ENCODE data around the gene ADAMTS19.

The ADAMTS19 gene

DNA sequence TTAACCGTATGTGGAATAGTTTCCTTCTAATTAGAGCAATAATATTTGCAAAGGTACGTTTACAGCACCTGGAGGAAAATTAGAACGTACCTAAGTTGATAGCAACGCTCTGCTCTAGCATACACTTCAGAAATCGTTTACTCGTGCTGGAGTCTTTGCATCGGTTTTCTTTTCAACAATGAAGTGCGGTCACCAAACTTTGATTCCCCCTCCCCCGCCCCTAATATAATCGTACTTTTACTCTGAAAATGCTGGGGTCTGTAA, 506 bp downstream of the ADAMTS19 start:
- Histone ChIP-seq H3K27ac (no peak overlapping the region), H3K27me3 (peaks cover 80% of the 10 kb centered on the region), H3K36me3 (no peaks in the 10 kb centered on the region), H3K4me1 (ENCODE audit: control insufficient read depth in 1 of 2, insufficient read depth in 1 of 2, low read depth in 1 of 2, low read length in 1 of 2) (no peaks in the 10 kb centered on the region), H3K9me3 (no peaks in the 10 kb centered on the region), H3K4me3 (ENCODE audit: low read depth in 1 of 2, low read length in 1 of 2) (no peak overlapping the region)
- TF ChIP-seq, protein P1, sequence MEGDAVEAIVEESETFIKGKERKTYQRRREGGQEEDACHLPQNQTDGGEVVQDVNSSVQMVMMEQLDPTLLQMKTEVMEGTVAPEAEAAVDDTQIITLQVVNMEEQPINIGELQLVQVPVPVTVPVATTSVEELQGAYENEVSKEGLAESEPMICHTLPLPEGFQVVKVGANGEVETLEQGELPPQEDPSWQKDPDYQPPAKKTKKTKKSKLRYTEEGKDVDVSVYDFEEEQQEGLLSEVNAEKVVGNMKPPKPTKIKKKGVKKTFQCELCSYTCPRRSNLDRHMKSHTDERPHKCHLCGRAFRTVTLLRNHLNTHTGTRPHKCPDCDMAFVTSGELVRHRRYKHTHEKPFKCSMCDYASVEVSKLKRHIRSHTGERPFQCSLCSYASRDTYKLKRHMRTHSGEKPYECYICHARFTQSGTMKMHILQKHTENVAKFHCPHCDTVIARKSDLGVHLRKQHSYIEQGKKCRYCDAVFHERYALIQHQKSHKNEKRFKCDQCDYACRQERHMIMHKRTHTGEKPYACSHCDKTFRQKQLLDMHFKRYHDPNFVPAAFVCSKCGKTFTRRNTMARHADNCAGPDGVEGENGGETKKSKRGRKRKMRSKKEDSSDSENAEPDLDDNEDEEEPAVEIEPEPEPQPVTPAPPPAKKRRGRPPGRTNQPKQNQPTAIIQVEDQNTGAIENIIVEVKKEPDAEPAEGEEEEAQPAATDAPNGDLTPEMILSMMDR (IDR thresholded peaks at IDR 0.05) = no peak

DNA sequence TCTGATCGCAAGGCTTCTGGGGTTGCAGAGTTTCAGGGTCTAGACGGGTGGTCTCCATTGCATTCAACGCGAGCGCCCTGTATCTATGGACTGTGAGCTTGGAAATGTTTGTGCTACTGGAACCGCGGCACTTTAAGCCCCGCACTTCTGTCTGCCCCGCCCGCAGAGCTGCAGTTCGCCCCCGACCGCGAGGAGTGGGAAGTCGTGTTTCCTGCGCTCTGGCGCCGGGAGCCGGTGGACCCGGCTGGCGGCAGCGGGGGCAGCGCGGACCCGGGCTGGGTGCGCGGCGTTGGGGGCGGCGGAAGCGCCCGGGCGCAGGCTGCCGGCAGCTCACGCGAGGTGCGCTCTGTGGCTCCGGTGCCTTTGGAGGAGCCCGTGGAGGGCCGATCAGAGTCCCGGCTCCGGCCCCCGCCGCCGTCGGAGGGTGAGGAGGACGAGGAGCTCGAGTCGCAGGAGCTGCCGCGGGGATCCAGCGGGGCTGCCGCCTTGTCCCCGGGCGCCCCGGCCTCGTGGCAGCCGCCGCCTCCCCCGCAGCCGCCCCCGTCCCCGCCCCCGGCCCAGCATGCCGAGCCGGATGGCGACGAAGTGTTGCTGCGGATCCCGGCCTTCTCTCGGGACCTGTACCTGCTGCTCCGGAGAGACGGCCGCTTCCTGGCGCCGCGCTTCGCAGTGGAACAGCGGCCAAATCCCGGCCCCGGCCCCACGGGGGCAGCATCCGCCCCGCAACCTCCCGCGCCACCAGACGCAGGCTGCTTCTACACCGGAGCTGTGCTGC, 1.0 kb downstream of the ADAMTS19 start:
- Histone ChIP-seq H3K27ac (no peak overlapping the region), H3K4me1 (ENCODE audit: control insufficient read depth in 1 of 2, insufficient read depth in 1 of 2, low read depth in 1 of 2, low read length in 1 of 2) (no peaks in the 10 kb centered on the region), H3K27me3 (peaks cover 80% of the 10 kb centered on the region), H3K36me3 (no peaks in the 10 kb centered on the region), H3K4me3 (ENCODE audit: low read depth in 1 of 2, low read length in 1 of 2) (no peak overlapping the region), H3K9me3 (no peaks in the 10 kb centered on the region)
- TF ChIP-seq, protein P1 (IDR thresholded peaks at IDR 0.05) = no peak

DNA sequence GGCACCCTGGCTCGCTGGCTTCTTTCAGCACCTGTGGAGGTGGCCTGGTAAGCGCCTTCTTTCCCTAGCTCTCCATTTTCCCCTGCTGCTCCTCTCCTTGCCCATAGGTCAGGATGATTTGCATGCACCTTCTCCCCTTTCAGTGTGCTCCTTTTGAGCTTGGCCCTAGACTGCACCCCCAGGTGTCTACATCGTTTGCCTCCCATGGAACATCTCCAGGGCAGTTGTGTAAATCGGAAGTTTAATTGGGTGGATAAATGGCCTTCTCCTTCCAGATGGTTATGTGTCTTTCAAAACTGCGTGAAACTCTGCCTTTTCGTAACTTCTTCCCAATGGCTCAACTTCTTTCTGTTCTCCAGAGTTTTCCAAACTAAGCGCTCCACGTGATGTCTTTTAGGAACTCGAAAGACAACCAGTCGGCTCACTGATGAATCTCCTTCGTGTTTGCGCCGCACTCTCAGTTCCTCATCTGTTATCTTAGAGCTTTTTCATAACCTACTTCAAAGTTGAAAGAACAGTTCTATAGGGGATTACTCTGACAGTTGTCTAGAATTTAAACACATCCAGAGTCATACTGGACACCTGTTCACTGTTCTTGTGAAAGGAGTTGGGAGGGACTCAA, 1.7 kb downstream of the ADAMTS19 start:
- Histone ChIP-seq H3K27me3 (peaks cover 78% of the 10 kb centered on the region), H3K4me1 (ENCODE audit: control insufficient read depth in 1 of 2, insufficient read depth in 1 of 2, low read depth in 1 of 2, low read length in 1 of 2) (no peaks in the 10 kb centered on the region), H3K36me3 (no peaks in the 10 kb centered on the region), H3K9me3 (no peaks in the 10 kb centered on the region), H3K27ac (no peak overlapping the region), H3K4me3 (ENCODE audit: low read depth in 1 of 2, low read length in 1 of 2) (no peak overlapping the region)
- TF ChIP-seq, protein P1 (IDR thresholded peaks at IDR 0.05) = no peak

DNA sequence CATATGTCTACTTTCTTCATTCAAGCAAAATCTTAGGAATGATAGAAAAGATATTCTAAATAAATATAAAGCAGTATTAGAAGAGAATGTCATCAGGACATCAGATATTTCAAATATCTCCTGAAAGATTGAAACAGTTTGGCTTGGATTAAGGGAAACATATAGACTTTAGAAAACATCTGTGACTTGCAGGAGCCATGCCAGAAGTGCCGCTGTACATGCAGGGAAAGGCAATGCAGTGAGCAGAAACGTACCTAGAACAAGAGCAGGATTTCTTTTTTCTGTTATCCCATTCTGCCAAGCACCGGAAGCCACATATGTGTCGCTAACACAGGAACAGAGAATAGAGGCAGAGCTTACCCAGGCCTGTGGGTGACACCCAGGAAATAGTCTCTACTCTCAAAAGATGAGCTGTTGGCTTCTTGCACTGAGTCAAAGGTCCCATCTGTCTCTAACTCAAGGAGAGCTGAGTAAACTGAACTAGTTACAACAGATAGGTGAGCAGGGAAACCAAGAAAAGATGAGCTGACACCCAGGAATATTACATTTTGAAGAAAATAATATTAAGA, 5.8 kb downstream of the ADAMTS19 start:
- H3K4me3 ChIP-seq (ENCODE audit: low read depth in 1 of 2, low read length in 1 of 2) = no peak overlapping the region
- H3K36me3 ChIP-seq = no peaks in the 10 kb centered on the region

DNA sequence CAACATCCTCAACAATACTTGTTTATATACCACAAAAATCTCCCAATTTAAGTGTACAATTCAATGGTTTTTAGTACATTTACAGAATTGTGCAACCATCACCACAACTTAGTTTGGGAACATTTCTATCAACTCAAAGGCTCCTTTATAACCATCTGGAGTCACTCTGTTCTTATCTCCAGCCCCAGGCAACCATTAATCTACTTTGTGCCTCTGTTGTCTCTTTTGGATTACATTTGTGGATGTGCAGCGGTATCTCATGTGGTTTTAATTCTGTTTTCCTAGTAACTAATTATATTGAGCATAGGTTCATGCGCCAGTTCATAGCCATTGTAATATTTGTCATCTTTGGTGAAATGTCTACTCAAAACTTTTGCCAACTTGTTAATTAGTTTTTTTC, 14.4 kb downstream of the ADAMTS19 start:
- Histone ChIP-seq H3K9me3 (no peaks in the 10 kb centered on the region), H3K4me1 (ENCODE audit: control insufficient read depth in 1 of 2, insufficient read depth in 1 of 2, low read depth in 1 of 2, low read length in 1 of 2) (no peaks in the 10 kb centered on the region), H3K27ac (no peak overlapping the region), H3K27me3 (no peaks in the 10 kb centered on the region), H3K4me3 (ENCODE audit: low read depth in 1 of 2, low read length in 1 of 2) (no peak overlapping the region), H3K36me3 (no peaks in the 10 kb centered on the region)
- TF ChIP-seq, protein P1 (IDR thresholded peaks at IDR 0.05) = no peak

More for the DNA sequence above, 5.8 kb downstream of the ADAMTS19 start:
- Histone ChIP-seq H3K27me3 (peaks cover 40% of the 10 kb centered on the region), H3K4me1 (ENCODE audit: control insufficient read depth in 1 of 2, insufficient read depth in 1 of 2, low read depth in 1 of 2, low read length in 1 of 2) (no peaks in the 10 kb centered on the region), H3K27ac (no peak overlapping the region), H3K9me3 (no peaks in the 10 kb centered on the region)
- TF ChIP-seq, protein P1 (IDR thresholded peaks at IDR 0.05) = no peak

Measured in neutrophil (primary cell).